Endometrial microvascular endothelial cells (primary cell): ENCODE results near the gene KIF3A. TPM values are rescaled to one million over a fixed set of nuclear protein-coding genes. Genes with fewer than 3 reads are reported as not detected.

Experiments used
- in situ Hi-C: cut with HindIII; loops from 2 replicates; pipeline ENCODE4 v1.10.0; 2017; ENCODE audit warnings: low sequenced_read_pairs, low pct_unique_long_range_greater_than_20kb; ENCODE audit errors: inconsistent ontology term
- total RNA-seq: library from RNA; depleted of rRNA; stranded (reverse); fragments of >200 nt; gene quantifications from one replicate; pipeline ENCODE4 v1.2.3, GENCODE V29; 2015; ENCODE audit errors: inconsistent ontology term

Gene KIF3A
- total RNA-seq, 1 donor from 2014 or later, result 8.0 TPM

DNA sequence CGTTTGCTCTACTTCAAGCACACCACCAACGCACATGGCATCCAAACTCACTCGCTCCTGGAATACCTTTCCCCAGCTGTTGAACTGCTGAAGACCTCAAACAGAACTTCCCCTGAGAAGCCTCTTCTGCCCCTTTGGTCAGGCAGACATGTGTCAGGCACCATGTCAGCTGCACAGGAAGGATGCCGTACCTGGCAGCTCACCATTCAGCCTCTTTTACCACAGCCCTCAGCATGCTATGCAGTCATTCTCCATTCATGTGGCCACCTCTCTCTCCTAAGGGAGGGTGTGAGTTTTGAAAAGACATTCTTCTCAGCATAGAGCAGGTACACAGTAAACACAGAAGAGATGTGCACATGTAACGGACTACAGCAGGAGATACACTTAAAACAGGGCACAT lies 49.4 kb downstream of the KIF3A start:
- in situ Hi-C loops, result no loop called here

DNA sequence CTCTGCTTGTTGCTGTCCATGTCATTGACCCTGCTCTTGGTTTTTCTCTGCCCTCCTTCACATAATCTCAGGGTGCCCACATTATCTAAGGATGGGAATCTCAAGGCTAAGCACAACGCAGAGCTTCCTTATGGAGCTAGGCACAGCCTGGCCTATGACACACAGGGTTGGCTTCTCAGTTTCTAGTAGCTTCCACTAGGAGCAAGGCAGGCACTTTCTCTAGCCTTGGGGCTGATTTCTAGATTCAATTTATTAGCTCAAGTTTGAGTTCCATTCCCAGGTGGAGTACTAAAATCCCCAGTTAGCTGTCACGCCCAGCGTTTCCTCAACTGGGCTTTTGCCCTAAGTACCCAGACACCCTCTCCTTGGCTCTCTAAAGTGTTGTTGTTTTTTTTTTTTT lies 51.2 kb downstream of the KIF3A start:
- in situ Hi-C loops, result no loop called here

DNA sequence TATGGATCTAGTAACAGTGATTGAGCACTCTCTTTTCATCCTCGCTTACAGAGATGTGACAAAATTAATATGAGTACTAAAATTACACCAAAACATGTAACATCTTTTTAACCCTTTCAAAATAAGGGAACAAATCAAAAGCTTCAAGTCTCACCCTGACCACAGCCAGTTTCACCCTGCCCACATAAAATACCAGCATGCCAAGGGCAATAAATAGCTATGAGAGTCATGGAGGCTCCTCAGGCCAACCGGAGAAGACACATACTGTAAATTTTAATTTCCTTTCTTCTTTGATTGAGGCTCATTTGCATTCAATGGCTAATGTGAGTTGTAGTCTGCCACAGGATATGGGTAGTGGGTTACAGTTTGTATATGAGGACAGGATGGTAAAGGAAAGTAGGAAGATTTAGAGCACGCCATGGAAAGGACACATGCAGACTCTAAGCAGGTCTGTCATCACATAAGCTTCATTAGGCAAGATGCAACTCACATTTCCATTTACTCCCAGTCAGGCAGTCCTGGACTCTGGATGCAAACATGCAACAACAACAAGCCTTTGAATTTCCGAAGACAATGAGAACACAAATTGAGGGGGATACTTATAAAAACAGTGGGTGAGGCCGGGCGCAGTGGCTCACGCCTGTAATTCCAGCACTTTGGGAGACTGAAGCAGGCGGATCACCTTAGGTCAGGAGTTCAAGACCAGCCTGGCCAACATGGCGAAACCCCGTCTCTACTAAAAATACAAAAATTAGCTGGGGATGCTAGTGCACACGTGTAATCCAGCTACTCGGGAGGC lies 52.2 kb downstream of the KIF3A start:
- in situ Hi-C loops, result no loop called here

DNA sequence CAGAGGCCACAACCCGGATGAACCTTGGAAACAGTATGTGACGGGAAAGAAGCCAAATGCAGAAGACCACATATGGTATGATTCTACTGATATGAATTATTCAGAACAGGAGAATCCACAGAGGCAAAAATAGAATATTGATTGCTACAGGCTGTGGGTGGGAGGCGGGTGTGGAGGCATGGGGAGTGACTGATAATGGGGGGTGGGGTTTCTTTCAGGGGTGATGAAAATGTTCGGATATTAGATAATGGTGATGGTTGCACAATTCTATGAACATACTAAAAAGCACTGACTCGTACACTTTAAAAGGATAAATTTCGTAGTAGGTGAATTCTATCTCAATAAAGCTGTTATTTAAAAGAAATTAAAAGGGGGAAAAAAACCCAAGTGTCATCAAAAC lies 52.9 kb downstream of the KIF3A start:
- in situ Hi-C loops, result no loop called here

GRCh38 chr5:132681983-132682382 lies 55.4 kb downstream of the KIF3A start:
- in situ Hi-C loops, result no loop called here

- in situ Hi-C loops, result no loop called here
These were observed 55.9 kb downstream of the KIF3A start for GRCh38 chr5:132681476-132681831.

- in situ Hi-C loops, result no loop called here
These were observed 56.4 kb downstream of the KIF3A start for GRCh38 chr5:132680780-132681475.

- in situ Hi-C loops, result no loop called here
These were observed 57.5 kb downstream of the KIF3A start for GRCh38 chr5:132679717-132680380.

DNA sequence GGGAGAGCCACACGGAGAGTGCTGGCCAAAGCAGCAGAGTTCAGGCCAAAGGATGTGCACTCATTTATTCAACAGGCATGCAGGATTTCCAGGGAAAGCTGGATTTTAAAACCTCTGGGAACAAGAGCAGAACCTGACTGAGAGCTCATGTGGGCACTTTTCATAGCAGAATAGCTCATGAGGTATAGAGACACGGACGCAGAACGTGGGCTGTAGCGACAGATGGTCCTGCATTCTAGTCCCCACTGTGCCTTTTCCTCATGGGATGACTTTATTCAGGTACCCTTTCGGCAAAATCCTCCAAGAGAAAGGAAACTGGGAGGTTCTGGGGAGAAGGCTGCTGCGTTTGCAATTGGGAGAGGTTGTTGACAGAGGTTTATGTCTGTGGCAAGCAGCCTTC lies 58.2 kb downstream of the KIF3A start:
- in situ Hi-C loops, result no loop called here

GRCh38 chr5:132678735-132679134 lies 58.6 kb downstream of the KIF3A start:
- in situ Hi-C loops, result no loop called here

DNA sequence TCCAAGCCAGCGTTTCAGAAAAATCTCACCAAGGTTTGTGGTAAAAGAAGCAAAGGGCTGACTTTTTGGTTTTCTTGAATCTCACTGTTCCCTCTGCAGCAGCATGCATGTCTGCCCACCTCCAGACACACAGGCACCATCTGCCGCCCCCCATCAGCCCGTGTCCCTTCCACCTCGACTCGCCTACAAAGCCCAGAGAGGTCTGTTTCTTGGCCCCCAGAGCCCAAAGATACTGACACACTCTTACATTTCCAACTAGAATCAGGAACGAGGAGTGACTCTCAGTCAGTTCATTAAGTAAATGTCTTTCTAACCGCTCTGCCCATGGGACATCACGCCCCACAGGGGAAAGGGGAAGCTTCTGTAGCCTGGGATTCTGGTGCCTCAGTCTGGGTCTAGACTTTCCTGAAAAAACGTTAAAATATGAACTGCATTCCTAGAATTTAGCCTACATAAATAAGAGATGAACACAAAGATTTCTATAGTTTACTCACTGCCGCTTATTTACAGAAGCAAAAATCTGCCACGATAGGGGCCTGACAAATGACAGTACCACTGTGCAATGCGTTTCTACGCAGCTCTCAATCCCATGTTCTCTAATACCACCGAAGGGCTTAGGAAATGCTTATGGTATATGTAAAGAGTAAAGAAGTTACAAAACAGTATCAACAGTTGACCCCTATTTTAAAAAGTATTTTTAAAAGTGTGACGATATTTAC lies 59.5 kb downstream of the KIF3A start:
- in situ Hi-C loops, result no loop called here

DNA sequence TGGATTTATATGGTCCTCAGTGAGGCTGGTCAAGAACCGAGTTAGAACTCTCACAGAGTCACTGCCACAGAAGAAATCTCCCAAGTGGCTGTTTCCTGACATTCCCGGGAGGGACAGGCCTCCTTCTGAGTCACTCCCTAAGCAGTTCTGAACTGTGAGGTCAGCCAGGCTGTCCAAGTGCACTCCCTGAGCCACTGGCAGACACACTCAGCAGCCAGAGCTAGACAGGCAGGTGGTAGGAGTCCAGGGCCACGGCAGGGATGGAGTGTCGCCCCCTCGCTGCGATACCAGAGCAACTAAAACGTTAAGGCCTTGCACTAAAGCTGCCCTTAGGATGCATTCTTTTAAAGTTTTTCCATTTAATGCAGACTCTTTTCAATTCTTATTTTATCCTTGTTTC lies 60.2 kb downstream of the KIF3A start:
- in situ Hi-C loops, result no loop called here

- in situ Hi-C loops, result no loop called here
These were observed 61.2 kb downstream of the KIF3A start for GRCh38 chr5:132675936-132676689.

- in situ Hi-C loops, result no loop called here
These were observed 62.5 kb downstream of the KIF3A start for GRCh38 chr5:132674671-132675506.

- in situ Hi-C loops, result no loop called here
These were observed 63.3 kb downstream of the KIF3A start, which contains the start of gene IL4 for GRCh38 chr5:132673939-132674630. IL4 (plus strand) TSS chr5:132673989; CDS start chr5:132674051, 62 bp downstream.

- in situ Hi-C loops, result no loop called here
These were observed 63.9 kb downstream of the KIF3A start for GRCh38 chr5:132673488-132673887.

GRCh38 chr5:132671000-132671399 lies 66.3 kb downstream of the KIF3A start:
- in situ Hi-C loops, result no loop called here
